ENCODE results near the gene SULF2.

The SULF2 gene

DNA sequence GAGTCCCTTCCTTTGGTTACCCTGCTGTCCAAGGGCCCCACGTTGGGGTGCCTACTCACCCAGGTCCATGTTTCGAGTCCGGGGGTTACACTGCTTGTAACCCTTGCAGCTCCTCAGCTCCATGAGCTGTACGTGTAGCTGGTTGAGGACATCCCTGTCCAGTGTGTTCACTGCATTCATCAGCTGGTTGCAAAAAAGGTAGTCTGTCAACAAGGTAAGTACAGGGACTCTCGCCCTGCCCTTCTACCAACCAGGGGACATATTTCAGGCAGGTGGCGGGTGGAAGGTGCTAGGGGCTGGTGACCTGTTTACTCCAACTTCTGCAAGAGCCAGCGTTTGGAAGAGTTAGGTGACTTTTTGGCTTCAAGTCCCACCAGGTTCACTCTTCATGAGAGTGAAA lies 123.6 kb downstream of the SULF2 start:
- ATAC-seq, result no peak
- TF ChIP-seq ZC3H10 (CRISPR knock-in tag; IDR thresholded peaks at IDR 0.05), result no peak
- no peak for TF ChIP-seq ZNF8 (CRISPR knock-in tag; IDR thresholded peaks at IDR 0.05)
- no peak for TF ChIP-seq ISL1 (CRISPR knock-in tag; IDR thresholded peaks at IDR 0.05)
- TF ChIP-seq, protein P1, sequence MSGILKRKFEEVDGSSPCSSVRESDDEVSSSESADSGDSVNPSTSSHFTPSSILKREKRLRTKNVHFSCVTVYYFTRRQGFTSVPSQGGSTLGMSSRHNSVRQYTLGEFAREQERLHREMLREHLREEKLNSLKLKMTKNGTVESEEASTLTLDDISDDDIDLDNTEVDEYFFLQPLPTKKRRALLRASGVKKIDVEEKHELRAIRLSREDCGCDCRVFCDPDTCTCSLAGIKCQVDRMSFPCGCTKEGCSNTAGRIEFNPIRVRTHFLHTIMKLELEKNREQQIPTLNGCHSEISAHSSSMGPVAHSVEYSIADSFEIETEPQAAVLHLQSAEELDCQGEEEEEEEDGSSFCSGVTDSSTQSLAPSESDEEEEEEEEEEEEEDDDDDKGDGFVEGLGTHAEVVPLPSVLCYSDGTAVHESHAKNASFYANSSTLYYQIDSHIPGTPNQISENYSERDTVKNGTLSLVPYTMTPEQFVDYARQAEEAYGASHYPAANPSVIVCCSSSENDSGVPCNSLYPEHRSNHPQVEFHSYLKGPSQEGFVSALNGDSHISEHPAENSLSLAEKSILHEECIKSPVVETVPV (CRISPR knock-in tag; IDR thresholded peaks at IDR 0.05), result no peak
- TF ChIP-seq CSDC2 (CRISPR knock-in tag; IDR thresholded peaks at IDR 0.05), result no peak
- no peak for TF ChIP-seq ZFP30 (CRISPR knock-in tag; IDR thresholded peaks at IDR 0.05)
- no peak for TF ChIP-seq ZNF70 (CRISPR knock-in tag; IDR thresholded peaks at IDR 0.05)
- TF ChIP-seq ARNTL (CRISPR knock-in tag; IDR thresholded peaks at IDR 0.05; ENCODE audit: borderline replicate concordance, low read depth), result no peak
- TF ChIP-seq GLIS3 (CRISPR knock-in tag; IDR thresholded peaks at IDR 0.05), result no peak
- TF ChIP-seq TCF4 (CRISPR knock-in tag; IDR thresholded peaks at IDR 0.05; ENCODE audit: borderline replicate concordance), result no peak
- TF ChIP-seq, protein P2, sequence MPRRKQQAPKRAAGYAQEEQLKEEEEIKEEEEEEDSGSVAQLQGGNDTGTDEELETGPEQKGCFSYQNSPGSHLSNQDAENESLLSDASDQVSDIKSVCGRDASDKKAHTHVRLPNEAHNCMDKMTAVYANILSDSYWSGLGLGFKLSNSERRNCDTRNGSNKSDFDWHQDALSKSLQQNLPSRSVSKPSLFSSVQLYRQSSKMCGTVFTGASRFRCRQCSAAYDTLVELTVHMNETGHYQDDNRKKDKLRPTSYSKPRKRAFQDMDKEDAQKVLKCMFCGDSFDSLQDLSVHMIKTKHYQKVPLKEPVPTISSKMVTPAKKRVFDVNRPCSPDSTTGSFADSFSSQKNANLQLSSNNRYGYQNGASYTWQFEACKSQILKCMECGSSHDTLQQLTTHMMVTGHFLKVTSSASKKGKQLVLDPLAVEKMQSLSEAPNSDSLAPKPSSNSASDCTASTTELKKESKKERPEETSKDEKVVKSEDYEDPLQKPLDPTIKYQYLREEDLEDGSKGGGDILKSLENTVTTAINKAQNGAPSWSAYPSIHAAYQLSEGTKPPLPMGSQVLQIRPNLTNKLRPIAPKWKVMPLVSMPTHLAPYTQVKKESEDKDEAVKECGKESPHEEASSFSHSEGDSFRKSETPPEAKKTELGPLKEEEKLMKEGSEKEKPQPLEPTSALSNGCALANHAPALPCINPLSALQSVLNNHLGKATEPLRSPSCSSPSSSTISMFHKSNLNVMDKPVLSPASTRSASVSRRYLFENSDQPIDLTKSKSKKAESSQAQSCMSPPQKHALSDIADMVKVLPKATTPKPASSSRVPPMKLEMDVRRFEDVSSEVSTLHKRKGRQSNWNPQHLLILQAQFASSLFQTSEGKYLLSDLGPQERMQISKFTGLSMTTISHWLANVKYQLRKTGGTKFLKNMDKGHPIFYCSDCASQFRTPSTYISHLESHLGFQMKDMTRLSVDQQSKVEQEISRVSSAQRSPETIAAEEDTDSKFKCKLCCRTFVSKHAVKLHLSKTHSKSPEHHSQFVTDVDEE (CRISPR knock-in tag; IDR thresholded peaks at IDR 0.05), result no peak
- TF ChIP-seq RARB (CRISPR knock-in tag; IDR thresholded peaks at IDR 0.05), result no peak
- TF ChIP-seq ZNF565 (CRISPR knock-in tag; conservative IDR thresholded peaks at IDR 0.05; ENCODE audit: low read depth), result no peak
- TF ChIP-seq, protein P3, sequence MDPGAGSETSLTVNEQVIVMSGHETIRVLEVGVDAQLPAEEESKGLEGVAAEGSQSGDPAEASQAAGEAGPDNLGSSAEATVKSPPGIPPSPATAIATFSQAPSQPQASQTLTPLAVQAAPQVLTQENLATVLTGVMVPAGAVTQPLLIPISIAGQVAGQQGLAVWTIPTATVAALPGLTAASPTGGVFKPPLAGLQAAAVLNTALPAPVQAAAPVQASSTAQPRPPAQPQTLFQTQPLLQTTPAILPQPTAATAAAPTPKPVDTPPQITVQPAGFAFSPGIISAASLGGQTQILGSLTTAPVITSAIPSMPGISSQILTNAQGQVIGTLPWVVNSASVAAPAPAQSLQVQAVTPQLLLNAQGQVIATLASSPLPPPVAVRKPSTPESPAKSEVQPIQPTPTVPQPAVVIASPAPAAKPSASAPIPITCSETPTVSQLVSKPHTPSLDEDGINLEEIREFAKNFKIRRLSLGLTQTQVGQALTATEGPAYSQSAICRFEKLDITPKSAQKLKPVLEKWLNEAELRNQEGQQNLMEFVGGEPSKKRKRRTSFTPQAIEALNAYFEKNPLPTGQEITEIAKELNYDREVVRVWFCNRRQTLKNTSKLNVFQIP (CRISPR knock-in tag; IDR thresholded peaks at IDR 0.05; ENCODE audit: borderline replicate concordance, low read depth), result no peak
- no peak for TF ChIP-seq SNAI2 (CRISPR knock-in tag; IDR thresholded peaks at IDR 0.05)
- TF ChIP-seq ESRRG (CRISPR knock-in tag; IDR thresholded peaks at IDR 0.05), result no peak
- no peak for TF ChIP-seq TOX (CRISPR knock-in tag; IDR thresholded peaks at IDR 0.05; ENCODE audit: borderline replicate concordance)
- no peak for TF ChIP-seq ZFP3 (CRISPR knock-in tag; IDR thresholded peaks at IDR 0.05)
- no peak for TF ChIP-seq OSR1 (CRISPR knock-in tag; IDR thresholded peaks at IDR 0.05)

DNA sequence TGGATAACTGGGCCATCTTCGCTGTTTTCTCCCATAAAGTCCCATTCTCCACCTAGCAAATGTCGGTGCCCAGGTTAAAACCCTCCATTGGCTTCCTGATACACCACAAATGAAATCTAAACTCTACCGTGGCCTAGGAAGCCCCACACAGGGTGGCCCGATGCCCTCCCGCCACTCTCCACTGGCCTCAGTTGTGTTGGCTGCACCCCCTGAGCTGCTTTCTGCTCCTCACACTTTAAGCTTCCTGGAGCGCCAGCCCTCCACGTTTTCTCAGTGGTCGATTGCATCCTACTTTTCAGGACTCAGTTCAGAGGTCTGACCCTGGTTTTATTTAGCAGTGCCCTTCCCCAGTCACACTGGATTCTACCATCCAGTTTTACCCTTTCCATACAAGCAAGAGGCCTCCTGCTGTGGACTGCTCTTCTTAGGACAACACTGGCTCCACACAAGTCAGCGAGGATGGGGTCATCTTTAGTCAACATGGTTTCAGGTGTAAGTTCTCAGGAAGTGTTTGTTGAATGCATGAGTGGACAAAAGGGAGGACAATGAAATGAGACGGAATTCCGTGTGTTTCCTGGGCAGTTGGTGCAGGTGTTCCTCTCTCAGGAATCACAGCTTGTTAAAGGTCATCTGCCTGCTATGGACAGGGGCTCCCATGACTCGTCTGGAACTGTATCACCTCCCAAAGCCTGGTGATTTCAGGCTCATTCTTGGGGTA lies 124.1 kb downstream of the SULF2 start:
- TF ChIP-seq, protein P1 (CRISPR knock-in tag; IDR thresholded peaks at IDR 0.05), result no peak
- ATAC-seq, result no peak

DNA sequence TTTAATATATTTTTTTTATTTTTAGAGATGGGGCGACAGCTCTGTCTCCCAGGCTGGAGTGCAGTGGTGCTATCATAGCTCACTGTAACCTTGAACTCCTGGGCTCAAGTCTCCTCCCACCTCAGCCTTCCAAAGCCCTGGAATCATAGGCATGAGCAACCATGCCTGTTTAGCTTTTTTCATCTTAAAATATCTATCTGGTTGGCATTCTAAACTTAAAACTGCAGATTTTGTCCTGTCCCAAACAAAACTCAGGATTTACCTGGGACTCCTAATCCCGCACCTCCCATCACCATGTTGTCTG lies 124.7 kb downstream of the SULF2 start:
- no peak for TF ChIP-seq PPARA (CRISPR knock-in tag; IDR thresholded peaks at IDR 0.05; ENCODE audit: borderline replicate concordance)
- TF ChIP-seq ZC3H10 (CRISPR knock-in tag; IDR thresholded peaks at IDR 0.05), result no peak
- no peak for ATAC-seq

DNA sequence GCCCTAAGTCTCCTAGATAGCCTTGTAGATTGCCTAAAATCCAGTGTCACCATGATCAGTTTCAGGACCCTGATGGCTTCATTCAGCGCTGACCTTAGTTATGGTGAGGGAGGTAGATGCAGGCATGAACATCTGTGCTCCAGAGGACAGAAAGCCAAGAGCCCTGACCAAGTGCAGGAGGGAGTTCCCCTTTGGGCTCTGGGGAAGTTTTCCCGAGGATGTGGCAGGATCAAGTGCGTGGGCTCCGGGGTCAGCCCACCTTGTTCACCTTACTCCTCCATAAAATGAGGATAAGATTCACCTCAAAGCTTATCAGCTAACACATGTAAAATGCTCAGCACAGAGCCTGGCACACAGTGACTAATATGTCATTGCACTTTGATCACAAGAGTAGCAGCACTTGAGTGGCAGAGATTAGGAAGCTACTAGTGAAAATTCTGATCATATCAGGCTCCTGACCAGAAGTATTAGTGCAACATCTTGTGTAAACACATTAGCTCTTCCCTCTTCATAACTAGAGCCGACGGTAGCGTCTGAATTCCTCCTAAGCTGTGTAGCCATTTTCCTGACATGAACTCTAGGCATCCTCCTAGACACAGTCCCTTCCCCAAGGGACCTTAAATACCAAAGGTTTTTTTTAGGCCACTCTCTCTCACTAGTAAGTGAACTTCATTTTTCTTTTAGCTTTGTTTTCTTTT lies 125.2 kb downstream of the SULF2 start:
- ATAC-seq, result no peak
- TF ChIP-seq ZNF565 (CRISPR knock-in tag; conservative IDR thresholded peaks at IDR 0.05; ENCODE audit: low read depth), result no peak
- TF ChIP-seq TOX (CRISPR knock-in tag; IDR thresholded peaks at IDR 0.05; ENCODE audit: borderline replicate concordance), result no peak
- TF ChIP-seq OSR1 (CRISPR knock-in tag; IDR thresholded peaks at IDR 0.05), result no peak
- no peak for TF ChIP-seq ZFP3 (CRISPR knock-in tag; IDR thresholded peaks at IDR 0.05)
